ENCODE data around the gene ZFYVE26. TPM values are rescaled to one million over a fixed set of nuclear protein-coding genes. Genes with fewer than 3 reads are reported as not detected.
A peak's percentile ranks its signal among the peaks of the same experiment; 100 is the strongest.

ZFYVE26 gene
- total and polyA plus RNA-seq, 2 of the 8 experiments (the other 6 are each of a cell fraction or from before 2014, with no cell fraction given), result 13.0 to 23.3 TPM

DNA sequence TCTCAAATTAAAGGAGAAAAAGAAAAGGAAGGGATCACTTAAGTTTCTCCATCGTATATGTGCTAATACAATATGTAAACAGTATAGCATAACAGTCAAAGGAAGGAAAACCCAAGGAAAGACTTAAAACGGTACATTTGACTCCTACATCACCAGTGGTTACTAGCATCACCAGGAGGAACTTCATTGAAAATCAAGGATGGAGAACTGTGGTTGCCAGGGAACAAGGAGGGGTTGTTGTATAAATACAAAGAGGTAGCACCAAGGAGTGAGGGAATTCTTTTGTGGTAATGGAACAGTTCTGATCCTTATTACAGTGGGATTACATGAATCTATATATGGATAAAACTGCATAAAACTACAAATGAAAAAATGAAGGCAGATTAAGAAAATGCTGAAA lies 1.6 kb downstream of the ZFYVE26 start:
- peaks cover 0 to 18% (median 10%) of the 10 kb centered on the region in 4 experiments; a peak in 6 of 8 replicates for H3K36me3 ChIP-seq (ENCODE audit: control insufficient read depth in 2 of 4, insufficient read depth in 4 of 4, low read length in 3 of 4)
- POLR2A ChIA-PET (ENCODE audit: partially characterized antibody), result no interaction called here
- H3K56ac ChIP-seq (replicated peaks; ENCODE audit: insufficient read length, low read depth, low read length), result no peak overlapping the region
- no peak overlapping the region for H3K18ac ChIP-seq (ENCODE audit: extremely low read depth, low read length)
- no peak overlapping the region for H3K4ac ChIP-seq (replicated peaks; ENCODE audit: insufficient read length, low read depth, low read length)
- H2BK120ac ChIP-seq (replicated peaks; ENCODE audit: low read depth, low read length), result no peak overlapping the region
- H4K20me1 ChIP-seq (replicated peaks in 1 of 2; ENCODE audit: control insufficient read depth in 1 of 2, insufficient read depth in 2 of 2, low read length in 2 of 2), result no peaks in the 10 kb centered on the region
- no peak overlapping the region for H3K9ac ChIP-seq (replicated peaks in 1 of 4; ENCODE audit: extremely low read depth in 1 of 4, low read depth in 3 of 4, low read length in 3 of 4)
- no peak overlapping the region for H2BK5ac ChIP-seq (ENCODE audit: low read depth, low read length)
- H3K79me1 ChIP-seq (ENCODE audit: low read depth, low read length), result no peaks in the 10 kb centered on the region
- no peak overlapping the region for H4K91ac ChIP-seq (replicated peaks; ENCODE audit: insufficient read length, low read length)
- no peak overlapping the region for H2BK15ac ChIP-seq (ENCODE audit: low read length)
- H3K23ac ChIP-seq (ENCODE audit: insufficient read length), result no peak overlapping the region
- H4K5ac ChIP-seq (ENCODE audit: insufficient read length, low read depth, low read length), result no peak overlapping the region
- 80% methylated on average over 2 of the region's 2 CpGs; no CpG with 5 or more reads in 1 of the 2 experiments for WGBS, 2 experiments (ENCODE audit: extremely low coverage in 1 of 2, insufficient coverage in 1 of 2, insufficient read length in 1 of 2, insufficient replicate concordance in 2 of 2, low coverage in 1 of 2, low lambda C conversion rate in 2 of 2, missing lambda C conversion rate in 1 of 2)
- peak overlapping the region in 2 of 4 experiments; percentile 80 to 90; a peak in 2 of 8 replicates for H3K4me3 ChIP-seq (ENCODE audit: extremely low read depth in 1 of 4, insufficient read depth in 2 of 4, low read depth in 3 of 4, low read length in 4 of 4)
- peak overlapping the region; percentile 85 to 96; a peak in 3 of 4 replicates for H3K4me2 ChIP-seq (ENCODE audit: insufficient read depth in 1 of 2, low read depth in 2 of 2, low read length in 2 of 2)
- DNase-seq (ENCODE audit: low read depth in 1 of 2, low spot score in 2 of 2) (no peak), FAIRE-seq (no peak)
- CTCF ChIA-PET (ENCODE audit: partially characterized antibody), result interaction anchor here (1.0 kb wide), 1 partner anchor 387 kb away, joined by 3 read pairs; no protein-coding TSS in a partner anchor
- no peak overlapping the region for H2AFZ ChIP-seq (ENCODE audit: low read length)
- no peak overlapping the region for H3K14ac ChIP-seq (ENCODE audit: insufficient read length)
- no peak overlapping the region for H4K8ac ChIP-seq (ENCODE audit: extremely low read depth, insufficient read depth, low read length)
- no peak overlapping the region for H2BK12ac ChIP-seq (ENCODE audit: low read depth, low read length)
- H2BK20ac ChIP-seq (ENCODE audit: low read length), result no peak overlapping the region
- H3K27me3 ChIP-seq (replicated peaks in 1 of 4; ENCODE audit: control insufficient read depth in 3 of 4, extremely low read depth in 1 of 4, insufficient read depth in 3 of 4, low read length in 3 of 4), result no peaks in the 10 kb centered on the region
- no peak overlapping the region for H2AK5ac ChIP-seq (ENCODE audit: low read depth, low read length)
- H3K4me1 ChIP-seq (replicated peaks in 1 of 4; ENCODE audit: control insufficient read depth in 3 of 4, insufficient read depth in 4 of 4, low read length in 3 of 4), result peaks cover 0 to 9% (median 1%) of the 10 kb centered on the region in 4 experiments; a peak in 3 of 7 replicates
- TF ChIP-seq FOSL1 (IDR thresholded peaks at IDR 0.05; ENCODE audit: insufficient read depth, low read depth, low read length) (no peak), EZH2 (IDR thresholded peaks at IDR 0.05; ENCODE audit: low read depth, low read length, severe bottlenecking) (no peak), SIRT6 (IDR thresholded peaks at IDR 0.05; ENCODE audit: low read length) (no peak), SP4 (IDR thresholded peaks at IDR 0.05; ENCODE audit: low read length) (no peak), TAF1 (IDR thresholded peaks at IDR 0.05; ENCODE audit: low read depth, low read length) (no peak), TCF12 (IDR thresholded peaks at IDR 0.05; ENCODE audit: low read depth, low read length) (no peak)
- peaks cover 0 to 20% of the 10 kb centered on the region in 2 experiments; a peak in 3 of 4 replicates for H3K79me2 ChIP-seq (ENCODE audit: control insufficient read depth in 1 of 2, insufficient read depth in 2 of 2, low read length in 2 of 2)
- H3K27ac ChIP-seq (ENCODE audit: low read depth, low read length), result no peak overlapping the region
- H3K9me3 ChIP-seq (ENCODE audit: insufficient read depth in 2 of 2, low read depth in 1 of 2, low read length in 1 of 2), result no peaks in the 10 kb centered on the region
- peaks cover 7% of the 10 kb centered on the region; the same call in 1 of the 2 replicates for H3K23me2 ChIP-seq (ENCODE audit: low read depth, low read length)

All from H1 (cell line).